Measurements from ENCODE around the gene PYGB.
"Not testable (repeated sequence)": the region's sequence is repeated elsewhere in the genome, so short reads cannot be mapped to it uniquely, and the experiment has no call there.

Gene PYGB

DNA sequence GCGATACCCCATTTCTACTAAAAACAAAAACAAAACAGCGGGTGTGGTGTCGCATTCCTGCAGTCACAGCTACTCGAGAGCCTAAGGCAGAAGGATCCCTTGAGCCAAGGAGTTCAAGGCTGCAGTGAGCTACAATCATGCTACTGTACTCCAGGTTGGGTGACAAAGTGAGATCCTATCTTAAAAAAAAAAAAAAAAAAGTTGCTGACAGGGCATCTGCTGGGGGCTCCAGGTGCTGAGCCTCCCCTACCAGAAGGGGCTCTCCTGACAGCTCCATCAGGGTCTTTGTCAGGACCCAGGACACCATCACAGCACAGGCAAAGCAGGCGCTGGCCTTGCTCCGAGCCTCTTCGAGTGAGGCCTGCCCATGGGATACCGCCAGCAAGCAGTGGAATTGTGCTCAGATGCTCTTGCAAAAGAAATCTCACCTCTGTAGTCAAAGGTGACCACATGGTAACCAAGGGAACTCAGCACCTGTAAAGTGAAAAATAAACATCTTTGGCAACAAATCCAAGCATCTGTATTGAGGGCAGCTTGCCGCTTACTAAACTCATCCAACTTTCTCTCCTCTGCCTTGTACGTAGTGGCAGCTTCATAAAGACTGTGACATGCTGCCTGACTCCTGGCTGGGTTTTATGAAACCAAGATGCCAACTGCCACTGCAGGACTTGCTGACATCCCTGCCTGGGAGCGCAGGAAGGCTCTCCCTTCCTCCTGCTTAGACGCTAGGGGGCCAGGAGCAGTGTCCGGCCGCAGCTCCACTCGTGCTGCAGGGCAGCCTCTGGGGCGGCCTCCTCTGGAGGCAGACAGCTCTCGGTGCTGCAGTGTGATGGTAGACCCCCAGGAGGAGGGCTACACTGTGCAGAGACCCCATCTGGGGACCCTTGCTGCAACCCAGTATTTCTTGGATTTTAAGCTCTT, 66.9 kb downstream of the PYGB start:
- no peak for FAIRE-seq

DNA sequence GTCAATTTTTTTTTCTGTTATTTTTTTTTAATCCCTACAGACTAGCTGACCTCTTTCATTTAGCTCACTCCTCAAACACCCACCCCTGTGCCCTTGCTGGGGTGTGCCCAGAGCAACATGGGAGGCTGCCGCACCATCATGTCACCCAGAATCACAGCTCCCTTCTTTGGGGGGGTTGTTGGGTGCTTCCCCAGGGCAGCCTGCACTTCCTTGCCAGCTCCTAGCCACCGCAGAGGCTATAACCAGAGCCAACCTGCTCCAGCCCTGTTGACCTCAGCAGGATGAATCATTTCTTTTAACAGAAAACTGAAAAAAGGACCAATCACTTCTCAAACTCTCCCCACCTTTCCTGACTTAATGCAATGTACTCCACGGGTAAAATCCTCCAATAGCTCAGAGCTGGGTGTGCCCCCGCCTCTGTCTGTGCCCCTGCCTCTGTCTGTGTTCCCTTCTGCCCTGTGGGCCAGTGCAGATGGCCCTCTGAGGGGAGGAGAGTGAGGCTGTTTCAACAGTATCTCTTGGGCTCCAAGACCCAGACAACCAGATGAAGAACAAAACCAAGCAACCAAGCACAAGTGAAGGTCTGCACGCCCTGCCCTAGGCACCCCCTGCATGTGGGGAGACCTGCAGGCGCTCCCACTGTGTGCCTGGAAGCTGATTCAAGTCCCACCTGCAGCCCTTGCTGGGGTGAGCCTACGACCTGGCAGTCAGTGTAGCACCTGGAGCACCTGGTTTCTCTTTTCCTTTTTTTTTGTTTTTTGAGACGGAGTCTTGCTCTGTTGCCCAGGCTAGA, 67.7 kb downstream of the PYGB start:
- FAIRE-seq, result no peak

GRCh38 chr20:25316506-25317190, 68.8 kb downstream of the PYGB start:
- FAIRE-seq, result no peak

GRCh38 chr20:25317351-25318075, 69.6 kb downstream of the PYGB start:
- FAIRE-seq, result no peak

GRCh38 chr20:25318471-25319240, 70.8 kb downstream of the PYGB start:
- FAIRE-seq, result no peak

- FAIRE-seq, result no peak
Observed at GRCh38 chr20:25319241-25320034, 71.6 kb downstream of the PYGB start.

DNA sequence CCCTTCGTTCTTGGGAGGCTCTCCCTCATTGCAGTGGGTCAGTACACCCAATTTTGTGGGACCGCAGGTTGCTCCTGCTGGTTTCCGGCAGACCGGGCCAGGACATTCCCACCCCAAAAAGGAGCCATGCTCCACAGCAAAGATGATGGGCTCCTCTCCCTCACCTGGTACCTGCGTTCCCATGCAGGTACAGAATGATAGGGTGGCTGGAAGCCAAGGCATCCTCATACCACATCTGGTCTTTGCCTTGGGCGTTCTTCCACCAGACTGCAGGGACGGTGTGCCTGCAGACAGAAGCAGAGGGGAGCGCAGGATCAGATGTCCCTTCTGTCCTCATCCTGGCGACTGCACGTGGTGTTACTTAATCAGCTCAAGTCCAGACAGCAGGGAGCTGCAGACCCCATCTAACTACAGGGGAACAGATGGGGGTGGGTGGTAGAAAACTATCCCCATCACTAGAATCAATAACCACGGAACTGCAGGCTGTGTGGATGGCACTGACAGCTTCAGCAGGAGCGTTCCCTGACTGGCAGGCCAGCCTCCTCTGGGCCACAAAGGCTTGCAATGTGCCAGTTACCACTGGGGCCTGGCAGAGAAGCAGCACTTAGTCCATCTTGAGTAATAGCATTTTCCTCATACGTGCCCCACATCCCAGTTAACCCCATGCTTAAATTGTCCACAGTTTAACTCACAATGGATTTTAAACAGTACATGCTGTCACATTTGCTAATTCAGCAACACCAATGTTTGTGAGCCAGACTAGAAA, 72.3 kb downstream of the PYGB start:
- FAIRE-seq, result no peak

- FAIRE-seq, result no peak
Observed at GRCh38 chr20:25321262-25321831, 73.5 kb downstream of the PYGB start.

DNA sequence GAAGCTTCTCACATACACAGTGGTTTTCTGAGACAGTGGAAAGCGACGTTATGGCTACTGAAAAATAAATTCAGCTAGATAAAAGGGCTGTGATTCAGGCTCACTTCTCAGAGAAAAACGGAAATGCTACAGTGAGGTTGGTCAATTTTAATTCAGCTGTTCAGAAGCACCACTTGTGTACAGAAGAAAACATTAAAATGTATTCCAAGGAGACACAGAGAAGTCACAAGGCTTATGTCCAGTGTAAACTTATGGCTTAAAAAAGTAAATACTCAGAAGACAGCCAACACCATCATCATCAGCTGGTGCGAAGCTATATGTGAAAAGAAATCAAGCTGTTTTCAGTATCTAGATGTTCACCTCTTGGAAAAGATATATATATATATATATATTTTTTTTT, 74.1 kb downstream of the PYGB start:
- FAIRE-seq, result no peak

GRCh38 chr20:25323496-25324246, 75.8 kb downstream of the PYGB start:
- no peak for FAIRE-seq

GRCh38 chr20:25324412-25324811, 76.5 kb downstream of the PYGB start:
- FAIRE-seq, result no peak

DNA sequence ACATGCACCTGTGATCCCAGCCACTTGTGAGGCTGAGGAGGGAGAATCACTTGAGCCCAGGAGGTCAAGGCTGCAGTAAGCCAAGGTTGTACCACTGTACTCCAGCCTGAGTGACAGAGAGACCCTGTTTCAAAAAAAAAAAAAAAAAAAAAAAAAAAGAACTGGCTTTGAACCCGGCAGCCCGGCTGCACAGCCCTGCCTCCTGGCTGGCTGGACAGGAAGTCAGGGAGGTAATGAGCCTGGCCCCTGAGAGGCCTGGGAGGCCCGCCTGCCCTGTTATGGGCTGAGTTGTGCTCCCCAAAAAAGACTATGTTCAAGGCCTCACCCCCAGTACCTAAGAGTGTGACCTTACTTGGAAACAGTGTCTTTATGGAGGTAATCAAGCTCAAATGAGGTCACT, 77.2 kb downstream of the PYGB start:
- FAIRE-seq, result no peak

DNA sequence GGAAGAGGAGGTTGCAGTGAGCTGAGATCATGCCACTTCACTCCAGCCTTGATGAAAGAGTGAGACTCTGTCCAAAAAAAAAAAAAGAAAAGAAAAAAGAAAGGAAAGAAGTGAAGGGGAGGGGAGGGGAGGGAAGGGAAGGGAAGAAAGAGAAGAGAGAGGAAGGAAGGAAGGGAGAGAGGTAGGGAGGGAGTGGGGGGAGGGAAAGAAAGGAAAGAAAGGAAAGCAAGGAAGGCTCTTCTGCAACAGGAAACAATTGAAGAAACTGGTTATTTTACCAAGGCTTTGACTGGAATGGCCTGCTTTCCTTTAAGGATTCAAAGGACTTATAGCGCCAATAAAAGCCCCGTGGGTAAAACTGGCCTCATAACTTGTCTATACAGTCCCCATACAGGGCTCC, 78.1 kb downstream of the PYGB start:
- FAIRE-seq, result no peak

GRCh38 chr20:25327521-25328235, 79.8 kb downstream of the PYGB start:
- no peak for FAIRE-seq

GRCh38 chr20:25328954-25329498, 81.1 kb downstream of the PYGB start:
- FAIRE-seq, result no peak

DNA sequence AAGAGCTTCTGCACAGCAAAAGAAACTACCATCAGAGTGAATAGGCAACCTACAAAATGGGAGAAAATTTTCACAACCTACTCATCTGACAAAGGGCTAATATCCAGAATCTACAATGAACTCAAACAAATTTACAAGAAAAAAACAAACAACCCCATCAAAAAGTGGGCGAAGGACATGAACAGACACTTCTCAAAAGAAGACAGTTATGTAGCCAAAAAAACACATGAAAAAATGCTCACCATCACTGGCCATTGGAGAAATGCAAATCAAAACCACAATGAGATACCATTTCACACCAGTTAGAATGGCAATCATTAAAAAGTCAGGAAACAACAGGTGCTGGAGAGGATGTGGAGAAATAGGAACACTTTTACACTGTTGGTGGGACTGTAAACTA, 87.1 kb downstream of the PYGB start:
- not testable (repeated sequence) for FAIRE-seq

DNA sequence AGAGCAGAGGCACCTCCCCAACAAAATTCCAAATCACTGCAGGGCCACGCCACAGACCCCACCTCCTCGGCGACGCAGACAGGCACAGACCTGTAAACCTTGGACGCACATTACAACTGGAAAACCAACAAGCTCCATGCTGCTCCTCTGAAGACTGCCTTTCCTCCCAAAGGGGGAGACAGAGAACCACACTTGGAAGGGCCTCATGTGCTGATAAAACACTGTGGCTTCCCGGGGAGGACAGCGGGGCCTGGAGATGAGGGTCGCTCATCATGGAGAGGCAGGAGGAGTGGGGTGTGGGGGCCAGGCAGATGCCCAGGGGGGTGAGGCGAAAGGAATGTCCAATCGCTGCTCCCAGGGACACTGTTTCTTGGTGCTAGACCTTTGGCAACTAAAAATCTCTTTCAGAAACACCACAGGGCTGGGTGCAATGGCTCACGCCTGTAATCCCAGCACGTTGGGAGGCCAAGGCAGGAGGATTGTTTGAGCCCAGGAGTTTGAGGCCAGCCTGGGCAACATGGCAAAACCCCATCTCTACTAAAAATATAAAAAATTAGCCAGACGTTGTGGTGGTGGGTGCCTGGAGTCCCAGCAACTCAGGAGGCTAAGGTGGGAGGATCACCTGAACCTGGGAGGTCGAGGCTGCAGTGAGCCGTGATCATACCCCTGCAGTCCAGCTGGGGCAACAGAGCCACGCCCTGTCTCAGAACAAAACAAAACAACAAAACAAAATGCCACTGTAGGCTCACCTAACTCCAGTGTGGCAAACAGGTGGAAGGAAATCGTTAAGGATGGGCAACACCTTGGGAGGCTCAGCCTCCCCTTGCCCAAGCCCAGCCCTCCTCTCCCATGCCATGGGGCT, 88.9 kb downstream of the PYGB start:
- no peak for FAIRE-seq
